ENCODE data around the gene EIF4E. TPM values are rescaled to one million over a fixed set of nuclear protein-coding genes. Genes with fewer than 3 reads are reported as not detected.

EIF4E gene
- total and polyA plus RNA-seq, 7 donors = 37.1 to 94.7 (median 62.5) TPM

GRCh38 chr4:98864560-98864959 lies 64.4 kb downstream of the EIF4E start:
- ATAC-seq (no peak), DNase-seq (no peak)
- Histone ChIP-seq H3K4me1 (no peaks in the 10 kb centered on the region), H3K9me3 (no peaks in the 10 kb centered on the region), H3K27me3 (ENCODE audit: insufficient read depth in 3 of 3, low read length in 2 of 3) (peaks cover 0 to 2% (median 0%) of the 10 kb centered on the region in 3 donors), H3K36me3 (ENCODE audit: insufficient read depth in 1 of 2, low read depth in 1 of 2) (no peaks in the 10 kb centered on the region), H3K4me3 (no peak overlapping the region), H3K27ac (no peak overlapping the region)
- TF ChIP-seq CTCF (IDR thresholded peaks at IDR 0.05) = no peak
- intact Hi-C loops (cut with DNase I) = no loop called here
- 85 to 88% (median 86%) methylated on average over 7 of the region's 7 CpGs for WGBS, 3 donors

- H3K4me1 ChIP-seq = no peaks in the 10 kb centered on the region
- H3K36me3 ChIP-seq (ENCODE audit: insufficient read depth in 1 of 2, low read depth in 1 of 2) = no peaks in the 10 kb centered on the region
- no peak for TF ChIP-seq CTCF (IDR thresholded peaks at IDR 0.05)
- peaks cover 0 to 2% (median 0%) of the 10 kb centered on the region in 3 donors for H3K27me3 ChIP-seq (ENCODE audit: insufficient read depth in 3 of 3, low read length in 2 of 3)
- no peak overlapping the region for H3K4me3 ChIP-seq
- 66 to 74% (median 73%) methylated on average over 3 of the region's 3 CpGs for WGBS, 3 donors
- ATAC-seq (no peak), DNase-seq (no peak)
- no peaks in the 10 kb centered on the region for H3K9me3 ChIP-seq
- intact Hi-C loops (cut with DNase I) = no loop called here
- no peak overlapping the region for H3K27ac ChIP-seq
Measured at GRCh38 chr4:98862371-98862770, 66.6 kb downstream of the EIF4E start.

GRCh38 chr4:98861100-98861884 lies 67.6 kb downstream of the EIF4E start:
- no peak overlapping the region for H3K27ac ChIP-seq
- H3K4me3 ChIP-seq = no peak overlapping the region
- H3K9me3 ChIP-seq = no peaks in the 10 kb centered on the region
- DNase-seq = no peak
- no peak for TF ChIP-seq CTCF (IDR thresholded peaks at IDR 0.05)
- 84 to 86% (median 85%) methylated on average over 3 of the region's 3 CpGs for WGBS, 3 donors
- H3K4me1 ChIP-seq = no peaks in the 10 kb centered on the region
- no peak for ATAC-seq
- no peaks in the 10 kb centered on the region for H3K36me3 ChIP-seq (ENCODE audit: insufficient read depth in 1 of 2, low read depth in 1 of 2)
- H3K27me3 ChIP-seq (ENCODE audit: insufficient read depth in 3 of 3, low read length in 2 of 3) = peaks cover 0 to 2% (median 0%) of the 10 kb centered on the region in 3 donors
- intact Hi-C loops (cut with DNase I) = no loop called here

GRCh38 chr4:98851806-98852205 lies 77.1 kb downstream of the EIF4E start:
- no peak for TF ChIP-seq CTCF (IDR thresholded peaks at IDR 0.05)
- ATAC-seq = no peak
- no peak for DNase-seq
- Histone ChIP-seq H3K36me3 (ENCODE audit: insufficient read depth in 1 of 2, low read depth in 1 of 2) (no peaks in the 10 kb centered on the region), H3K9me3 (no peaks in the 10 kb centered on the region), H3K27me3 (ENCODE audit: insufficient read depth in 3 of 3, low read length in 2 of 3) (peaks cover 0 to 4% (median 0%) of the 10 kb centered on the region in 3 donors), H3K4me1 (no peaks in the 10 kb centered on the region), H3K27ac (no peak overlapping the region), H3K4me3 (no peak overlapping the region)
- 65 to 77% (median 76%) methylated on average over 3 of the region's 3 CpGs for WGBS, 3 donors
- intact Hi-C loops (cut with DNase I) = no loop called here

GRCh38 chr4:98850937-98851336 lies 78.0 kb downstream of the EIF4E start:
- H3K4me3 ChIP-seq = no peak overlapping the region
- H3K27ac ChIP-seq = no peak overlapping the region
- no peak for TF ChIP-seq CTCF (IDR thresholded peaks at IDR 0.05)
- peaks cover 6% of the 10 kb centered on the region for H3K9me3 ChIP-seq
- no peaks in the 10 kb centered on the region for H3K4me1 ChIP-seq
- no peak for ATAC-seq
- intact Hi-C loops (cut with DNase I) = no loop called here
- peaks cover 0 to 4% (median 0%) of the 10 kb centered on the region in 3 donors for H3K27me3 ChIP-seq (ENCODE audit: insufficient read depth in 3 of 3, low read length in 2 of 3)
- no peak for DNase-seq
- no peaks in the 10 kb centered on the region for H3K36me3 ChIP-seq (ENCODE audit: insufficient read depth in 1 of 2, low read depth in 1 of 2)

Measured in psoas muscle (tissue), 8 donors.